ENCODE measurements around the gene DCN.
A peak's percentile ranks its signal among the peaks of the same experiment; 100 is the strongest.

DCN gene

DNA sequence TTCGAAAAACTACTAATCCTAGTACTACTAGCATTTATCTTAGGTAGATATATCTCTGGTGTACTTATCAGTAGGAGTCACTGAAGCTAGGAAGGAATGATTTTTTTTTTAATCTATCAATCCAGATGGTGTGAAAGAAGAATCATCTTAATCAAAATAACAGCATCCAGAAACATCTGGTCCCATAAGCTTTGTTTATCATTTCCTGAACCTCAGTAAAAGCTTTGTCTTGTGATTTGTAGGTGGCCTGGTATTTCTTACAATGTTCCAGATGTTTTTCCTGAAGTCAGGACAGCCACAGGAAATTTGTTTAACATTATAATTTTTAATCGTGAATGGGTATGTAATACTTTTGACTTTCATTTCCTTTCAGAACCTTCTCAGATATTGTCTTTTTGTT lies 43.3 kb downstream of the DCN start:
- TF ChIP-seq, protein P1, sequence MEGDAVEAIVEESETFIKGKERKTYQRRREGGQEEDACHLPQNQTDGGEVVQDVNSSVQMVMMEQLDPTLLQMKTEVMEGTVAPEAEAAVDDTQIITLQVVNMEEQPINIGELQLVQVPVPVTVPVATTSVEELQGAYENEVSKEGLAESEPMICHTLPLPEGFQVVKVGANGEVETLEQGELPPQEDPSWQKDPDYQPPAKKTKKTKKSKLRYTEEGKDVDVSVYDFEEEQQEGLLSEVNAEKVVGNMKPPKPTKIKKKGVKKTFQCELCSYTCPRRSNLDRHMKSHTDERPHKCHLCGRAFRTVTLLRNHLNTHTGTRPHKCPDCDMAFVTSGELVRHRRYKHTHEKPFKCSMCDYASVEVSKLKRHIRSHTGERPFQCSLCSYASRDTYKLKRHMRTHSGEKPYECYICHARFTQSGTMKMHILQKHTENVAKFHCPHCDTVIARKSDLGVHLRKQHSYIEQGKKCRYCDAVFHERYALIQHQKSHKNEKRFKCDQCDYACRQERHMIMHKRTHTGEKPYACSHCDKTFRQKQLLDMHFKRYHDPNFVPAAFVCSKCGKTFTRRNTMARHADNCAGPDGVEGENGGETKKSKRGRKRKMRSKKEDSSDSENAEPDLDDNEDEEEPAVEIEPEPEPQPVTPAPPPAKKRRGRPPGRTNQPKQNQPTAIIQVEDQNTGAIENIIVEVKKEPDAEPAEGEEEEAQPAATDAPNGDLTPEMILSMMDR (IDR thresholded peaks at IDR 0.05; ENCODE audit: control insufficient read depth, insufficient read depth, low read depth, low read length, missing control alignments) = no peak
- no peak for DNase-seq (ENCODE audit: low read depth)
- H3K4me3 ChIP-seq (ENCODE audit: control insufficient read depth, low read depth, low read length) = no peak overlapping the region

DNA sequence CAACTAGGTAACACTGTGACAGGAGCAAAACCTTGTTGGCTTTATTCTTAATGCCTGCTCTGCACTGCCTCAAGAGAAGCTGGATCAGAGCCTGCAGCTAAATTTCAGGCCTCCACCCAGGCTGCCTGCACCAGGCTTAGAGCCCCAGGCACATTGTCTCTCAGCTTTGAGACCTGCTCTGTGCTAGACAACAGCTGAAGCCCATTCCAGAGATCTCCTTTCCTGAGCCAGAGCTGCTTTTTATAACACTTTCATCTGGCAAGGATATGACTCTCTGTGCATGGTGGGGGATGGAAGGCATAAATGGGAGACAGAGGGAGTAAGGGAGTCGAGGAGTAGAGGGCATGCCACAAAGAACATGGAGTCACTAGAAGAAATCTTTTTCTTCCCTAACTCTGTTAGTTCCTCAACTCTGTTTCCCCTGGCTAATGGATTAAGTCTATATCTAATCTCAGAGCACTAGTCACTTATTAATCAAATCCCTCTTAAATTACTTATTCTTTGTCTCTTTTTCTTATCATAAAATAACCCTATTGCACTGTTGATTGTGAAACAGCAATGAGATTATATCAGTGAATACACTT lies 44.2 kb downstream of the DCN start:
- TF ChIP-seq, protein P1 (IDR thresholded peaks at IDR 0.05; ENCODE audit: control insufficient read depth, insufficient read depth, low read depth, low read length, missing control alignments) = no peak
- no peak for DNase-seq (ENCODE audit: low read depth)

DNA sequence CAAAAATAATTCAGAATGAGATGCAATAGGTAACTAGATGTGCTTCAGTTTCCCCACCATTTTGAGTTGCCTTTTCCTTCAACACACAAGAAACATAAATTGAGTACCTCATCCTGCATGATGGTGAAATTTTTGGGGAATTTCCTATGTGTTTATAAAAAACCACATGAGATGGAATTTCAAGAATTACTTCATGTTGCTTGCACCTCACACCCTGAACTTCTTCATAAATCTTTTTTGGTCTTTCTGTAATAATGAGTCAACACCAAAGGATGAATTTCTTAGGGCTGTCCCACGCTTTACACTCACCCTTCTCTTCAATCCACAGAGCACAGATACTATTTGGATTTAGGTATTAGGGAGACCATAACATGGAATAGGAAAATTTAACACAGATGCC lies 48.7 kb downstream of the DCN start:
- no peak overlapping the region for H3K4me3 ChIP-seq (ENCODE audit: control insufficient read depth, low read depth, low read length)
- peak; percentile 83 for DNase-seq (ENCODE audit: low read depth)
- TF ChIP-seq, protein P1 (IDR thresholded peaks at IDR 0.05; ENCODE audit: control insufficient read depth, insufficient read depth, low read depth, low read length, missing control alignments) = no peak

More for the DNA sequence above, 44.2 kb downstream of the DCN start:
- H3K4me3 ChIP-seq (ENCODE audit: control insufficient read depth, low read depth, low read length) = no peak overlapping the region

DNA sequence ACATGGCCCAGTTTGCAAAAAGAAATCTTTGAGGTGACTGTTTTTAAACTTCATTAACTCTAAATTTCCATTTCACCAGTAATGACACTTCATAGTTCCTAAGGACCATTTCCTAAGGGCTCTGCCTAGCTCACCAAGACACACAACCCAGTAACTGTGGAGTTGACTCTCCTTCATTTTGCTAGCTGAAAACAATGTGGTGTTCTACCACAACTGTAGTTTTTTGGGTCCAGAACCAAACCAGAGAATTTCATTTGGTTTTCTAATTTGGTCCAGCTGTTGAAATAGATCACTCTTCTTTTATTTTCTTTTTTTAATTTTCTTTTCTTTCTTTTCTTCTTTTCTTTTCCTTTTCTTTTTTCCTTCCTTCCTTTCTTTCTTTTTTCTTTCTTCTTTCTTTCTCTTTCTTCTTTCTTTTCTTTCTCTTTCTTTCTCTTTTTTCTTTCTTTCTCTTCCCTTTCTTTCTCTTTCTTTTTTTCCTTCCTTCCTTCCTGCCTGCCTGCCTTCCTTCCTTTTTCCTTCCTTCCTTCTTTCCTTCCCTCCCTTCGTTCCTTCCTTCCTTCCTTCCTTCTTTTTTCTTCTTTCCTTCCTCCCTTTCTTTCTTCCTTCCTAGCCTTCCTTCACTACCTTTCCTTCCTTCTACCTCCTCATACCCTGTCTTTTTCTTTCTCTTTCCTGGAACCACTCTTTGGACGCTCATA lies 52.8 kb downstream of the DCN start:
- H3K4me3 ChIP-seq (ENCODE audit: control insufficient read depth, low read depth, low read length) = no peak overlapping the region
- TF ChIP-seq, protein P1 (IDR thresholded peaks at IDR 0.05; ENCODE audit: control insufficient read depth, insufficient read depth, low read depth, low read length, missing control alignments) = no peak
- no peak for DNase-seq (ENCODE audit: low read depth)

DNA sequence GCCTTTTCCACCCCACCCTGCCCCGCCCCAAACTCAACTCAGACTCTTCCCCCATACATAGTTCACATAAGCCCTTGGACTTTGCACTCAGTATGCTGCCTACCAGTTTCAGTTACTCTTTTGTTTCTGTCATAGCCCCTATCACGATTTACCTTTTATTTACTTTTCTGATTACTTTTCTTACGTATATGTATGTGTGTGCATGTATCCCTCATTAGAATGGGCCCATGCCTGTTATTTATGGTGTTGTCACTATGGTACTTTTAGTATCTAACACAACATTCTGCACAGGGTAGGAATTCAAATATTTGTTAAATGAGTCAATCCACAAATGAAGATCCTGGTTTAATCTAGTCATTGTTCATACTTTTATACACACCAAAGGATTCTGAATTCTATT lies 54.9 kb downstream of the DCN start:
- TF ChIP-seq, protein P1 (IDR thresholded peaks at IDR 0.05; ENCODE audit: control insufficient read depth, insufficient read depth, low read depth, low read length, missing control alignments) = no peak
- no peak overlapping the region for H3K4me3 ChIP-seq (ENCODE audit: control insufficient read depth, low read depth, low read length)
- DNase-seq (ENCODE audit: low read depth) = no peak

DNA sequence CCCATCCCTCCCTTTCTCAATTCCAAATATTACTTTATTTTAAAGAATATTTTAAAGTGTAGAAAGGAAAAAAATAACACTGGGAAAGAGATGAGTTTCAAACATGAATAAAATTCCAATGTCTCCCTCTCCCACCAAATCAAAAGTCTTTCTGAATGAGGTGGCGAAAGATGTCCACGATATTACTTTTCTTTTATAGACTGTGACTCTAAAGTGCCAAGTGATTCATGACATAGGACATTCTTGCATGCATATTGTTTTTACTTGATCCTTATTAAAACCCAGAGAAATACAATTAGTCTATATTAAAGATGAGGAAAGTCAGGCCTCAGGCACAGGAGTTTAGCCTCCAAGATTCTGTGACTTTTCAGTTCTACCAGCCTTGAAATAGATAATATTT lies 55.3 kb downstream of the DCN start:
- DNase-seq (ENCODE audit: low read depth) = no peak
- TF ChIP-seq, protein P1 (IDR thresholded peaks at IDR 0.05; ENCODE audit: control insufficient read depth, insufficient read depth, low read depth, low read length, missing control alignments) = no peak
- H3K4me3 ChIP-seq (ENCODE audit: control insufficient read depth, low read depth, low read length) = no peak overlapping the region
